ENCODE data around the gene KLRD1.

Gene KLRD1

GRCh38 chr12:10362828-10363657 is 55.4 kb downstream of the KLRD1 start:
- H3K36me3 ChIP-seq (ENCODE audit: control insufficient read depth, insufficient read depth, low read length) = no peaks in the 10 kb centered on the region
- H3K27me3 ChIP-seq (replicated peaks; ENCODE audit: control insufficient read depth, insufficient read depth, low read length) = no peaks in the 10 kb centered on the region
- DNase-seq (ENCODE audit: extremely low read depth, insufficient read length) = no peak
- no peak overlapping the region for H3K4me3 ChIP-seq (replicated peaks; ENCODE audit: low read depth, low read length)
- TF ChIP-seq, protein P1, sequence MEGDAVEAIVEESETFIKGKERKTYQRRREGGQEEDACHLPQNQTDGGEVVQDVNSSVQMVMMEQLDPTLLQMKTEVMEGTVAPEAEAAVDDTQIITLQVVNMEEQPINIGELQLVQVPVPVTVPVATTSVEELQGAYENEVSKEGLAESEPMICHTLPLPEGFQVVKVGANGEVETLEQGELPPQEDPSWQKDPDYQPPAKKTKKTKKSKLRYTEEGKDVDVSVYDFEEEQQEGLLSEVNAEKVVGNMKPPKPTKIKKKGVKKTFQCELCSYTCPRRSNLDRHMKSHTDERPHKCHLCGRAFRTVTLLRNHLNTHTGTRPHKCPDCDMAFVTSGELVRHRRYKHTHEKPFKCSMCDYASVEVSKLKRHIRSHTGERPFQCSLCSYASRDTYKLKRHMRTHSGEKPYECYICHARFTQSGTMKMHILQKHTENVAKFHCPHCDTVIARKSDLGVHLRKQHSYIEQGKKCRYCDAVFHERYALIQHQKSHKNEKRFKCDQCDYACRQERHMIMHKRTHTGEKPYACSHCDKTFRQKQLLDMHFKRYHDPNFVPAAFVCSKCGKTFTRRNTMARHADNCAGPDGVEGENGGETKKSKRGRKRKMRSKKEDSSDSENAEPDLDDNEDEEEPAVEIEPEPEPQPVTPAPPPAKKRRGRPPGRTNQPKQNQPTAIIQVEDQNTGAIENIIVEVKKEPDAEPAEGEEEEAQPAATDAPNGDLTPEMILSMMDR (IDR thresholded peaks at IDR 0.05; ENCODE audit: insufficient read depth, low read length, poor library complexity, severe bottlenecking) = no peak

DNA sequence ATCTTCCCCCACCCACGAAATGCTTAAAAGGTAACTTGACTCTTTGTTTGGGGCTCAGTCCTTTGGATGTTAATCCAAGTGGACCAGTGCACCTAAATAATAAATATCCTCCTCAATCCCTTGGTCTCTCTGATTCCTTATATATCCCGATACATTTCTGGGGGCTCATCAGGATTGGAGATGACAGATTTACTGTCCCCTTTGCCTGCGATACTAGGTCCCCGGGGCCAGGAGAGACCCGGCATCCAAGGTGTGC is 55.9 kb downstream of the KLRD1 start:
- H3K4me3 ChIP-seq (replicated peaks; ENCODE audit: low read depth, low read length) = no peak overlapping the region
- DNase-seq (ENCODE audit: extremely low read depth, insufficient read length) = no peak
- no peaks in the 10 kb centered on the region for H3K36me3 ChIP-seq (ENCODE audit: control insufficient read depth, insufficient read depth, low read length)
- TF ChIP-seq, protein P1 (IDR thresholded peaks at IDR 0.05; ENCODE audit: insufficient read depth, low read length, poor library complexity, severe bottlenecking) = no peak
- no peaks in the 10 kb centered on the region for H3K27me3 ChIP-seq (replicated peaks; ENCODE audit: control insufficient read depth, insufficient read depth, low read length)

DNA sequence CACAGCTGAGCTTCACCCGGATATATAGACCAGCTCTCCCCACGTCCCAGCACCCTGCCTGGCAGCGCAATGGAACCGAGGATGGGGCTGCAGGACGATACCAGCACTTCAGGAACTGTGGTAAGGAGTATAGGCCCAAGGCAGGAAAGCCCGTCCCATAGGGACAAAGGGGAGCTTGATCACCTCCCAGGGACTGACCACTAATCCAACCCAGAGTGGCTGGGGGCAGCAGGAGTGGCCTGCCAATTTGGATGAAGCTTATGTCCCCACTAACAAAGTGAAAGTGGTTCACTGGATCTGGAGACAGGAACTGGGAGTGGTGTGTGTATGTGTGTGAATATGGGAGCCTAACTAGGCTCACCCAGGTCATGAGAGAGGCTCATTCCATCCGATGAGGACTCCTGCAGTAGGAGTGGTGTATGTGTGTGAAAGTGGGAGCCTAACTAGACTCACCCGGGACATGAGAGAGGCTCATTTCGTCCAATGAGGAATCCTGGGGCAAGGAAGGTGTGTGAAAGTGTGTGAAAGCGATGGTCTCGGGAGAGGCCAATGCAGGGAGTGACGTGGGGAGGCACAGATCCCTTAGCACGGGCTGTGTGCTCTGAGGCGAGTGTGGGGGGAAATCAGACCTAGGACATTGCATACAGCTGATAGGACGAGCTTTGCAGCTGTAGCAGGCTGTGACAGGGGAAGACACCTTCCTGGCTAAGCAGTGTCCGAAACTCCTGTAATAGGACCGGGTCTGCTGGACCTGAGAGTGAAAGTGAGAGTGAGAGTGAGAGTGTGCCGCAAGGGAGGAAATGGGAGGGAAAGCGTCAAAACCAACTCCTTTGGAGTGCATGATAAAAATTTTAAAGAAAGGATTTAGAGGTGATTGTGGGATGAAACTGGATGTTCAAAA is 56.5 kb downstream of the KLRD1 start:
- Histone ChIP-seq H3K4me3 (replicated peaks; ENCODE audit: low read depth, low read length) (peak overlapping the region; percentile 46), H3K27me3 (replicated peaks; ENCODE audit: control insufficient read depth, insufficient read depth, low read length) (no peaks in the 10 kb centered on the region), H3K36me3 (ENCODE audit: control insufficient read depth, insufficient read depth, low read length) (no peaks in the 10 kb centered on the region)
- TF ChIP-seq, protein P1 (IDR thresholded peaks at IDR 0.05; ENCODE audit: insufficient read depth, low read length, poor library complexity, severe bottlenecking) = no peak
- DNase-seq (ENCODE audit: extremely low read depth, insufficient read length) = peak; percentile 65

- Histone ChIP-seq H3K36me3 (ENCODE audit: control insufficient read depth, insufficient read depth, low read length) (no peaks in the 10 kb centered on the region), H3K4me3 (replicated peaks; ENCODE audit: low read depth, low read length) (peak overlapping the region; percentile 46), H3K27me3 (replicated peaks; ENCODE audit: control insufficient read depth, insufficient read depth, low read length) (no peaks in the 10 kb centered on the region)
- TF ChIP-seq, protein P1 (IDR thresholded peaks at IDR 0.05; ENCODE audit: insufficient read depth, low read length, poor library complexity, severe bottlenecking) = no peak
- peak; percentile 31 for DNase-seq (ENCODE audit: extremely low read depth, insufficient read length)
These were observed 57.3 kb downstream of the KLRD1 start for GRCh38 chr12:10364815-10365622.

DNA sequence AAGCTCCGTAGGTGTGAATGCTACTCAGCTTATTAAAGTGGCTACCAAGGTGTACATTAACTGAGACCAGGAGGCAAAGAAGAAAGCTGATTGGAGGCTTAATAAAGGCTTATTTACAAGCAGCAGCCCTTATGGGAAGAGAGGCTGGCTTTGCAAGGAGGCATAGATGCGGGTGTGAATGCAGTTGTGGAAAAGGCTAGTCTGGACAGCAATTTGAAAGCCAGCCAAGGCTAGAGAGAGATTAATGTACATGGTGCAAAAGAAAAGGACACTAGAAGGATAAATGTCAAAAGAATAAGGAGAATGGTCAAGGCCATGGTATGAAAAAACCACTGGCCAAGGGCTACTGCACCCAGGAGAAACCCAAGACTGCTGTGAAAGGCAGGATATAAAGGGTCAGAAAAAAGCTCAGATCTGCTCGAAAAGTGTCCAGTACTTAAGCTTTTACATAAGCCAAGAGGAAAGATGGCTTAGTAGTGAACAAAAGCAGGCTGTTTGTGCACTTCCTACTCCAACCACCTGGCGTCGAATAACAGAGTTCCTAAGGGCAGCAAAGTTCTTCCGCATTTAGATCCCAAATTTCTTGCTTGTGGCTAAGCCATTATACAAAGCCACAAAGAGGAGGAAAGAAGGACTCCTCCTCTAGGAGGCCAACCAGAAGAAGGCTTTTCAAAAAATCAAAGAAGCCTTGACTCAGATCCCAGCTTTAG is 58.2 kb downstream of the KLRD1 start:
- DNase-seq (ENCODE audit: extremely low read depth, insufficient read length) = no peak
- Histone ChIP-seq H3K36me3 (ENCODE audit: control insufficient read depth, insufficient read depth, low read length) (no peaks in the 10 kb centered on the region), H3K27me3 (replicated peaks; ENCODE audit: control insufficient read depth, insufficient read depth, low read length) (no peaks in the 10 kb centered on the region), H3K4me3 (replicated peaks; ENCODE audit: low read depth, low read length) (no peak overlapping the region)
- TF ChIP-seq, protein P1 (IDR thresholded peaks at IDR 0.05; ENCODE audit: insufficient read depth, low read length, poor library complexity, severe bottlenecking) = no peak
